H9 (cell line): ENCODE data around the gene PLXNB3. TPM values are rescaled to one million over a fixed set of nuclear protein-coding genes. Genes with fewer than 3 reads are reported as not detected.

Source experiments
- DNase-seq: peaks from one replicate; pipeline ENCODE4 v3.0.0-alpha.2; 2017
- H2AFZ ChIP-seq: one replicate; pipeline ENCODE4 v1.6.1; 2013; ENCODE audit warnings: mild to moderate bottlenecking, low read length, control low read depth, moderate library complexity
- H2AK5ac ChIP-seq: 2 replicates; pipeline ENCODE4 v1.6.1; 2013; ENCODE audit warnings: low read length, control low read depth, mixed read lengths; ENCODE audit not compliant: insufficient read length
- H2BK120ac ChIP-seq: one replicate; pipeline ENCODE4 v1.6.1; 2013; ENCODE audit warnings: low read depth, mild to moderate bottlenecking, low read length, control low read depth, inconsistent platforms; ENCODE audit not compliant: poor library complexity, severe bottlenecking
- H2BK12ac ChIP-seq: 2 replicates; pipeline ENCODE4 v1.6.1; 2013; ENCODE audit warnings: low read length, control low read depth, mixed read lengths, low read depth; ENCODE audit not compliant: insufficient read length
- H2BK15ac ChIP-seq: 2 replicates; pipeline ENCODE4 v1.6.1; 2013; ENCODE audit warnings: low read depth, low read length, control low read depth
- H2BK20ac ChIP-seq: one replicate; pipeline ENCODE4 v1.6.1; 2013; ENCODE audit warnings: low read depth, mild to moderate bottlenecking, low read length, control low read depth, inconsistent platforms; ENCODE audit not compliant: poor library complexity, severe bottlenecking
- H2BK5ac ChIP-seq: 2 replicates; pipeline ENCODE4 v1.6.1; 2013; ENCODE audit warnings: low read length, control low read depth, mixed read lengths; ENCODE audit not compliant: insufficient read length
- H3K14ac ChIP-seq: 2 replicates; pipeline ENCODE4 v1.6.1; 2013; ENCODE audit warnings: low read length, control low read depth; ENCODE audit not compliant: insufficient read depth
- H3K18ac ChIP-seq: 2 replicates; pipeline ENCODE4 v1.6.1; 2013; ENCODE audit warnings: low read depth, mild to moderate bottlenecking, mixed read lengths, low read length, control low read depth; ENCODE audit not compliant: insufficient read length
- H3K23ac ChIP-seq: 2 replicates; pipeline ENCODE4 v1.6.1; 2013; ENCODE audit warnings: low read length, control low read depth, mixed read lengths, low read depth; ENCODE audit not compliant: insufficient read length
- H3K23me2 ChIP-seq: 2 replicates; pipeline ENCODE4 v1.6.1; 2013; ENCODE audit warnings: low read depth, mild to moderate bottlenecking, mixed read lengths, low read length, control low read depth; ENCODE audit not compliant: insufficient read length, poor library complexity, severe bottlenecking
- H3K27ac ChIP-seq: 2 replicates; pipeline ENCODE4 v1.5.1; 2013; ENCODE audit warnings: low read length, control low read depth, mixed read lengths, low read depth; ENCODE audit not compliant: insufficient read length
- H3K27me3 ChIP-seq: 2 replicates; pipeline ENCODE4 v1.6.1; 2013; ENCODE audit warnings: low read length, control low read depth, inconsistent platforms; ENCODE audit not compliant: insufficient read depth
- H3K4ac ChIP-seq: 2 replicates; pipeline ENCODE4 v1.6.1; 2013; ENCODE audit warnings: low read depth, mild to moderate bottlenecking, control low read depth, inconsistent platforms, low read length, moderate library complexity
- H3K4me1 ChIP-seq: 2 replicates; pipeline ENCODE4 v1.6.1; 2013; ENCODE audit warnings: low read length, control low read depth, inconsistent platforms; ENCODE audit not compliant: insufficient read depth
- H3K4me2 ChIP-seq: 2 replicates; pipeline ENCODE4 v1.6.1; 2013; ENCODE audit warnings: low read length, control low read depth, mixed read lengths; ENCODE audit not compliant: insufficient read length, insufficient read depth
- H3K56ac ChIP-seq: 2 replicates; pipeline ENCODE4 v1.6.1; 2013; ENCODE audit warnings: low read depth, mild to moderate bottlenecking, mixed read lengths, low read length, control low read depth; ENCODE audit not compliant: insufficient read length
- H3K79me1 ChIP-seq: 2 replicates; pipeline ENCODE4 v1.6.1; 2013; ENCODE audit warnings: low read depth, mild to moderate bottlenecking, moderate library complexity, low read length, control low read depth, inconsistent platforms; ENCODE audit not compliant: insufficient read depth, poor library complexity, severe bottlenecking
- H3K79me2 ChIP-seq: 2 replicates; pipeline ENCODE4 v1.6.1; 2013; ENCODE audit warnings: low read length, control low read depth, inconsistent platforms; ENCODE audit not compliant: insufficient read depth
- H3K9ac ChIP-seq: 2 replicates; pipeline ENCODE4 v1.6.1; 2013; ENCODE audit warnings: low read length, control low read depth, mixed read lengths; ENCODE audit not compliant: insufficient read length; ENCODE audit errors: extremely low read depth
- H3K9me3 ChIP-seq: one replicate; pipeline ENCODE4 v1.6.1; 2013; ENCODE audit warnings: low read depth, low read length, inconsistent platforms; ENCODE audit not compliant: control insufficient read depth
- H3T11ph ChIP-seq: one replicate; pipeline ENCODE4 v1.6.1; 2013; ENCODE audit warnings: mild to moderate bottlenecking, low read length, control low read depth, inconsistent platforms
- H4K20me1 ChIP-seq: one replicate; pipeline ENCODE4 v1.6.1; 2013; ENCODE audit not compliant: control insufficient read depth, insufficient read length, insufficient read depth
- H4K5ac ChIP-seq: 2 replicates; pipeline ENCODE4 v1.6.1; 2013; ENCODE audit warnings: low read depth, mild to moderate bottlenecking, mixed read lengths, low read length, control low read depth; ENCODE audit not compliant: insufficient read length
- H4K8ac ChIP-seq: replicated peaks from 2 replicates; pipeline ENCODE4 v1.6.1; 2013; ENCODE audit warnings: low read length, control low read depth, mixed read lengths, low read depth; ENCODE audit not compliant: insufficient read length
- H4K91ac ChIP-seq: 2 replicates; pipeline ENCODE4 v1.6.1; 2013; ENCODE audit warnings: low read depth, mild to moderate bottlenecking, moderate library complexity, mixed read lengths, low read length, control low read depth; ENCODE audit not compliant: insufficient read length
- H3K27ac Mint-ChIP-seq, 3 experiments: 2 replicates in 2 of 3; 3 replicates in 1 of 3; pipeline ENCODE4 v1.8.0; 2020 to 2021; ENCODE audit warnings: mixed read lengths in 3 of 3, mild to moderate bottlenecking in 1 of 3, moderate library complexity in 1 of 3
- H3K27me3 Mint-ChIP-seq: 2 replicates; pipeline ENCODE4 v1.8.0; 2021; ENCODE audit warnings: low read depth, mild to moderate bottlenecking, moderate library complexity, mixed read lengths
- H3K36me3 Mint-ChIP-seq, 3 experiments: 2 replicates in 2 of 3; 3 replicates in 1 of 3; pipeline ENCODE4 v1.8.0; 2020 to 2021; ENCODE audit warnings: low read depth in 3 of 3, mixed read lengths in 3 of 3; ENCODE audit not compliant: insufficient read depth in 1 of 3
- H3K4me1 Mint-ChIP-seq, 2 experiments: 2 replicates each; pipeline ENCODE4 v1.8.0; 2020; ENCODE audit warnings: mixed read lengths in 2 of 2
- H3K4me3 Mint-ChIP-seq, 2 experiments: 2 replicates in 1 of 2; 3 replicates in 1 of 2; pipeline ENCODE4 v1.8.0; 2020 to 2021; ENCODE audit warnings: mild to moderate bottlenecking in 2 of 2, mixed read lengths in 2 of 2, moderate library complexity in 1 of 2
- H3K9me3 Mint-ChIP-seq, 2 experiments: 2 replicates in 1 of 2; 3 replicates in 1 of 2; pipeline ENCODE4 v1.8.0; 2020; ENCODE audit warnings: mild to moderate bottlenecking in 2 of 2, mixed read lengths in 2 of 2, moderate library complexity in 1 of 2
- WGBS: extraction: QIAGEN DNeasy Blood & Tissue Kit; methylation state at CpG from one replicate; pipeline ENCODE4 v1.1.7; 2013; ENCODE audit warnings: missing lambda C conversion rate, low lambda C conversion rate, mixed read lengths; ENCODE audit not compliant: insufficient read length; ENCODE audit errors: extremely low coverage; 5-methylcytosine and 5-hydroxymethylcytosine counted together
- total RNA-seq: library from RNA; stranded (reverse); gene quantifications from 2 replicates; pipeline ENCODE4 v1.2.1, GENCODE V29; 2021
- TF ChIP-seq, protein P1 (sequence below): fragments of 200-600 bp; sonication (generic); conservative IDR thresholded peaks from 3 replicates; pipeline ENCODE4 v1.8.0; 2021; ENCODE audit warnings: antibody characterized with exemption, mild to moderate bottlenecking

PLXNB3 gene
- total RNA-seq, 1 experiment from 2014 or later = 1.9 TPM

DNA sequence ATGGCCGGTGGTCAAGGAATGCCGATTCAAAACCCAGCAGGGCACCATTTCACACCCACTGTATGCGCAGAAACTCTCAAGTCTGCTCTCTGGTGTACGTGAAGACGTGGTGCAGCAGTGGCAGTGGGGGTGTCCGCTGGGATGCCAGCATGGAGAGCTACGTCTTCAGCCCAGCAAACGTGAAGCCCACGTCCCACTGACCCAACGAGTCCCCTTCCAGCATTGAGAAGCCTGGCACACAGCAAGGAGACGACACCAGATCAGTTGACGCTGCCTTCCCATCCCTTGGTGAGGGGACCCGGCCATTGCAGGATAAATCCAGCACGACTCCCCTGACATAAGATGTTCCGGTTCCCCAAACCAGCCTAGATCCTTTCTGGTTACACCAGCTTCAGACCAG is 2.2 kb upstream of the PLXNB3 start:
- H2BK20ac ChIP-seq = no peak overlapping the region
- no peak overlapping the region for H2AK5ac ChIP-seq
- no peaks in the 10 kb centered on the region for H3K4me1 ChIP-seq
- H3K4ac ChIP-seq = no peak overlapping the region
- DNase-seq = no peak
- H4K20me1 ChIP-seq = no peaks in the 10 kb centered on the region
- TF ChIP-seq, protein P1, sequence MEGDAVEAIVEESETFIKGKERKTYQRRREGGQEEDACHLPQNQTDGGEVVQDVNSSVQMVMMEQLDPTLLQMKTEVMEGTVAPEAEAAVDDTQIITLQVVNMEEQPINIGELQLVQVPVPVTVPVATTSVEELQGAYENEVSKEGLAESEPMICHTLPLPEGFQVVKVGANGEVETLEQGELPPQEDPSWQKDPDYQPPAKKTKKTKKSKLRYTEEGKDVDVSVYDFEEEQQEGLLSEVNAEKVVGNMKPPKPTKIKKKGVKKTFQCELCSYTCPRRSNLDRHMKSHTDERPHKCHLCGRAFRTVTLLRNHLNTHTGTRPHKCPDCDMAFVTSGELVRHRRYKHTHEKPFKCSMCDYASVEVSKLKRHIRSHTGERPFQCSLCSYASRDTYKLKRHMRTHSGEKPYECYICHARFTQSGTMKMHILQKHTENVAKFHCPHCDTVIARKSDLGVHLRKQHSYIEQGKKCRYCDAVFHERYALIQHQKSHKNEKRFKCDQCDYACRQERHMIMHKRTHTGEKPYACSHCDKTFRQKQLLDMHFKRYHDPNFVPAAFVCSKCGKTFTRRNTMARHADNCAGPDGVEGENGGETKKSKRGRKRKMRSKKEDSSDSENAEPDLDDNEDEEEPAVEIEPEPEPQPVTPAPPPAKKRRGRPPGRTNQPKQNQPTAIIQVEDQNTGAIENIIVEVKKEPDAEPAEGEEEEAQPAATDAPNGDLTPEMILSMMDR = no peak
- H3K4me2 ChIP-seq = no peak overlapping the region
- no peak overlapping the region for H3K27ac ChIP-seq
- no peak overlapping the region for H3K14ac ChIP-seq
- no peak overlapping the region for H3T11ph ChIP-seq
- WGBS = no CpG with 5 or more reads among the region's 15 CpGs
- no peaks in the 10 kb centered on the region for H3K27me3 ChIP-seq
- no peak overlapping the region for H4K91ac ChIP-seq
- H2BK15ac ChIP-seq = no peak overlapping the region
- H3K9me3 ChIP-seq = peaks cover 18% of the 10 kb centered on the region
- Mint-ChIP-seq H3K27ac (no peak overlapping the region), H3K27me3 (peaks cover 13% of the 10 kb centered on the region), H3K4me3 (no peak overlapping the region), H3K36me3 (peaks cover 0 to 3% (median 2%) of the 10 kb centered on the region in 3 experiments; a peak in 5 of 7 replicates), H3K9me3 (peaks cover 62 to 69% of the 10 kb centered on the region in 2 experiments), H3K4me1 (peaks cover 4 to 6% of the 10 kb centered on the region in 2 experiments; a peak in 3 of 4 replicates)
- no peak overlapping the region for H2AFZ ChIP-seq
- H3K23ac ChIP-seq = no peak overlapping the region
- no peak overlapping the region for H3K18ac ChIP-seq
- H3K23me2 ChIP-seq = no peaks in the 10 kb centered on the region
- no peak overlapping the region for H4K5ac ChIP-seq
- no peak overlapping the region for H2BK120ac ChIP-seq
- no peak overlapping the region for H2BK12ac ChIP-seq
- H4K8ac ChIP-seq = no peak overlapping the region
- H3K79me2 ChIP-seq = no peaks in the 10 kb centered on the region
- no peak overlapping the region for H3K9ac ChIP-seq
- H3K56ac ChIP-seq = no peak overlapping the region
- no peak overlapping the region for H2BK5ac ChIP-seq
- H3K79me1 ChIP-seq = no peaks in the 10 kb centered on the region
